ENCODE measurements around the gene C9. TPM values are rescaled to one million over a fixed set of nuclear protein-coding genes. Genes with fewer than 3 reads are reported as not detected.

C9 gene
- total RNA-seq, 2 donors from 2014 or later, result not detected

DNA sequence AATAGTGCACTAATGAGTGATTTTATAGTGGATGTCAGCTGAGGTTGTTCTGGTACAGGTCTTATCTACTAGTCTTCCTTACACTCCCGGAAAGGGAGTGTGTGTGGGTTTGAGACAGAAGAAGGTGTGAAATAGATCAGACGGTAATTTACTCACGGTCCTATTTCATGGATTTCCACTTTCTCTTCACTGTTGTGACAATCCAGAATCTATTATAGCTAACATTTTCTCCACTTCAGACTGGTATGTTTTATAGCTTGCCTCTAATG, 7.0 kb upstream of the C9 start:
- Histone ChIP-seq H3K9me3 (ENCODE audit: control insufficient read depth, low read length) (no peaks in the 10 kb centered on the region), H3K36me3 (ENCODE audit: control insufficient read depth, insufficient read depth, low read length) (peaks cover 43% of the 10 kb centered on the region), H3K4me1 (ENCODE audit: control insufficient read depth, insufficient read depth, low read length) (peaks cover 2% of the 10 kb centered on the region), H3K27ac (ENCODE audit: low read depth, low read length) (no peak overlapping the region), H3K4me3 (ENCODE audit: low read length) (no peak overlapping the region), H3K9ac (ENCODE audit: extremely low read depth, low read length, poor library complexity, severe bottlenecking) (no peak overlapping the region), H3K27me3 (ENCODE audit: control insufficient read depth, insufficient read depth, low read length, poor library complexity, severe bottlenecking) (no peaks in the 10 kb centered on the region)
- no peak for DNase-seq
- 87% methylated on average over 3 of the region's 3 CpGs; no CpG with 5 or more reads in 1 of the 2 experiments for WGBS, 2 experiments (ENCODE audit: insufficient coverage in 1 of 2, insufficient read length in 1 of 2)
- peaks cover 22% of the 10 kb centered on the region for H3K36me3 Mint-ChIP-seq (ENCODE audit: low read depth)
- peaks cover 17% of the 10 kb centered on the region for H3K4me1 Mint-ChIP-seq
- H3K4me3 Mint-ChIP-seq, result no peak overlapping the region
- H3K27me3 Mint-ChIP-seq (ENCODE audit: insufficient read depth), result no peaks in the 10 kb centered on the region
- TF ChIP-seq CTCF (conservative IDR thresholded peaks at IDR 0.05), result no peak
- no peak overlapping the region for H3K27ac Mint-ChIP-seq
- H3K9me3 Mint-ChIP-seq, result no peaks in the 10 kb centered on the region

DNA sequence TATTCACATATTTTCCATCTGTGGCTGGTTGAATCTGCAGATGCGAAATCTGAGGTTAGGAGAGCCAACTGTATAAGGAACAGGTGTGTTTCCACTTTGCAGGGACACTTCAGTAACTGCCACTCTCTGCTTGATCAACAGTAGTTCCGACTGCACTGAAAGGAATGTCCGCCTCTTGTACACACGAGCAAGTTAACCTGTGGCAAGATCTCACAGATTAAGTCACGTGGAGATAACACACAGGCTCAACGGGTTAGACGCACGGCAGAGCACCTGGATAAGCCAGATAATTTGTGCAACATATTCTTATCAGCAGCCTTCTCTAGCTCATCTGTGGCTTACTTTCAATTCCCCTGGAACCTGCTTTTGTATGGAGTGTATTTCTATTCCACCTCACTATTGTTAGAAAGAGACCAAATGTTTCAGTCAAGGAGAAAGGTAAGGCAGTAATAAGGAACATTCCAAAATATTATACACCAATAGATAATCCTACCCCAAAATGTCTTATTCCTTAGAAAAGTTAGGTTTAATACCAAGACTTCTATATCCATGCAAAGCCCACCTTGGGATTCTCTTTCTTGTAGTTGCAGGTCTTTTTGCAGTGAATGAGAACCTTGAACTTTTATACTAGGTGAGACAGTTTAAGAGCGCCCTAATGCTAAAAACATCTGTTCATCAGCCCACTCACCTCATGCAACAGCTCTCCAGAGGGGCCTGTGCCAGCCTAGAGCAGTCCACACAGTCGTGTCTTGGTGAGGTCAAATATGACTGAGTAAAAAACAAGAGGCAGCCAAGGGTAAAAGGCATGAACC, 6.5 kb upstream of the C9 start:
- Mint-ChIP-seq H3K27ac (no peak overlapping the region), H3K4me1 (peaks cover 16% of the 10 kb centered on the region), H3K4me3 (no peak overlapping the region), H3K36me3 (ENCODE audit: low read depth) (peaks cover 22% of the 10 kb centered on the region), H3K9me3 (no peaks in the 10 kb centered on the region), H3K27me3 (ENCODE audit: insufficient read depth) (no peaks in the 10 kb centered on the region)
- no peaks in the 10 kb centered on the region for H3K27me3 ChIP-seq (ENCODE audit: control insufficient read depth, insufficient read depth, low read length, poor library complexity, severe bottlenecking)
- DNase-seq, result no peak
- no peak overlapping the region for H3K27ac ChIP-seq (ENCODE audit: low read depth, low read length)
- 88 to 94% methylated on average over 9 to 10 of the region's 10 CpGs for WGBS, 2 experiments (ENCODE audit: insufficient coverage in 1 of 2, insufficient read length in 1 of 2)
- H3K4me1 ChIP-seq (ENCODE audit: control insufficient read depth, insufficient read depth, low read length), result peaks cover 2% of the 10 kb centered on the region
- no peaks in the 10 kb centered on the region for H3K9me3 ChIP-seq (ENCODE audit: control insufficient read depth, low read length)
- peaks cover 37% of the 10 kb centered on the region for H3K36me3 ChIP-seq (ENCODE audit: control insufficient read depth, insufficient read depth, low read length)
- no peak for TF ChIP-seq CTCF (conservative IDR thresholded peaks at IDR 0.05)
- no peak overlapping the region for H3K9ac ChIP-seq (ENCODE audit: extremely low read depth, low read length, poor library complexity, severe bottlenecking)
- no peak overlapping the region for H3K4me3 ChIP-seq (ENCODE audit: low read length)

GRCh38 chr5:39369123-39369815, 5.0 kb upstream of the C9 start:
- 91 to 97% methylated on average over 5 of the region's 5 CpGs for WGBS, 2 experiments (ENCODE audit: insufficient coverage in 1 of 2, insufficient read length in 1 of 2)
- Histone ChIP-seq H3K4me3 (ENCODE audit: low read length) (no peak overlapping the region), H3K36me3 (ENCODE audit: control insufficient read depth, insufficient read depth, low read length) (peaks cover 25% of the 10 kb centered on the region), H3K27ac (ENCODE audit: low read depth, low read length) (no peak overlapping the region), H3K4me1 (ENCODE audit: control insufficient read depth, insufficient read depth, low read length) (no peaks in the 10 kb centered on the region), H3K27me3 (ENCODE audit: control insufficient read depth, insufficient read depth, low read length, poor library complexity, severe bottlenecking) (no peaks in the 10 kb centered on the region), H3K9ac (ENCODE audit: extremely low read depth, low read length, poor library complexity, severe bottlenecking) (no peak overlapping the region), H3K9me3 (ENCODE audit: control insufficient read depth, low read length) (no peaks in the 10 kb centered on the region)
- no peak overlapping the region for H3K4me3 Mint-ChIP-seq
- H3K27ac Mint-ChIP-seq, result no peak overlapping the region
- H3K4me1 Mint-ChIP-seq, result peaks cover 15% of the 10 kb centered on the region
- H3K27me3 Mint-ChIP-seq (ENCODE audit: insufficient read depth), result no peaks in the 10 kb centered on the region
- no peak for TF ChIP-seq CTCF (conservative IDR thresholded peaks at IDR 0.05)
- no peak for DNase-seq
- H3K36me3 Mint-ChIP-seq (ENCODE audit: low read depth), result peaks cover 13% of the 10 kb centered on the region
- H3K9me3 Mint-ChIP-seq, result no peaks in the 10 kb centered on the region
